ENCODE data around the gene RPL13.

RPL13 gene

GRCh38 chr16:89600956-89601355, 40.5 kb downstream of the RPL13 start:
- DNase-seq: no peak

DNA sequence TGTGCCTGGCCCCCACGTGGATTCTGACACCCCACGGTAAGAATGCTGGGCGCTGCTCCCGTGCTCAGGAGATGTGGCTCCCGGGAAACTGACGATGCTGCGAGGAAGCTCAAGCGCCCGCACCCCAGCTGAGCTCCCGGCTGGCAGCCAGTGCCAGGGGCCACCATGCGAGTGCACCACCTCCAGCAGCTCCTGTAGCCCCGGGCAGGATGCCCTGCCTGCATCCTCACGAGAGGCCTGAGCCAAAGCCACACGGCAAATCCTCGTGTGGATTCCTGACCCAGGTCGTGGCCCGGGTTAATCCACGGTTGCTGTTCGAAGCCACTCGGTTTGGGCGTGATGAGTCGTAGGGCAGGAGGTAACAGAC, 41.4 kb downstream of the RPL13 start:
- DNase-seq: no peak

- peak; percentile 46 for DNase-seq
Observed at GRCh38 chr16:89602273-89602951, 41.9 kb downstream of the RPL13 start.

GRCh38 chr16:89602952-89603590, 42.6 kb downstream of the RPL13 start:
- no peak for DNase-seq

GRCh38 chr16:89604764-89605163, 44.3 kb downstream of the RPL13 start:
- DNase-seq: no peak

GRCh38 chr16:89605186-89605970, 44.9 kb downstream of the RPL13 start:
- DNase-seq: no peak

DNA sequence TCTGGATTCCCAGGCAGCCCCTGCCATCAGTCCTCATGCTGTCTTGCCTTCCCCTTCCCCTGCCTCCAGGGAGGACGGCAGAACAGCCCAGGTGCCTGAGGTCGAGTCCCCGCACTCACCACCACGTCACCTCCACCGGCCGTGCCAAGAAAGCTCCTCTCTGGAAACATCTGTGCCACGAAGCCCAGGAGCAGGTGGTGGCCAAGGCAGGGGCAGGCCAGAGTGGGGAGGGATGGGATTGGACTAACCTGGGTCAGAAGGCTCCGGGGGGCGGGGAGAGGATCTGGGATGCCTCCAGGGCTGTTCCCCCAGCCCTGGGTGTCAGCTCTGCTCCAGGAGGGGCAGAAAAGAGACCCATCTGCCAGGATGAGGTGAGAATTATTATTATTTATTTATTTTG, 45.5 kb downstream of the RPL13 start:
- no peak for DNase-seq

GRCh38 chr16:89607453-89607852, 47.0 kb downstream of the RPL13 start:
- no peak for DNase-seq

DNA sequence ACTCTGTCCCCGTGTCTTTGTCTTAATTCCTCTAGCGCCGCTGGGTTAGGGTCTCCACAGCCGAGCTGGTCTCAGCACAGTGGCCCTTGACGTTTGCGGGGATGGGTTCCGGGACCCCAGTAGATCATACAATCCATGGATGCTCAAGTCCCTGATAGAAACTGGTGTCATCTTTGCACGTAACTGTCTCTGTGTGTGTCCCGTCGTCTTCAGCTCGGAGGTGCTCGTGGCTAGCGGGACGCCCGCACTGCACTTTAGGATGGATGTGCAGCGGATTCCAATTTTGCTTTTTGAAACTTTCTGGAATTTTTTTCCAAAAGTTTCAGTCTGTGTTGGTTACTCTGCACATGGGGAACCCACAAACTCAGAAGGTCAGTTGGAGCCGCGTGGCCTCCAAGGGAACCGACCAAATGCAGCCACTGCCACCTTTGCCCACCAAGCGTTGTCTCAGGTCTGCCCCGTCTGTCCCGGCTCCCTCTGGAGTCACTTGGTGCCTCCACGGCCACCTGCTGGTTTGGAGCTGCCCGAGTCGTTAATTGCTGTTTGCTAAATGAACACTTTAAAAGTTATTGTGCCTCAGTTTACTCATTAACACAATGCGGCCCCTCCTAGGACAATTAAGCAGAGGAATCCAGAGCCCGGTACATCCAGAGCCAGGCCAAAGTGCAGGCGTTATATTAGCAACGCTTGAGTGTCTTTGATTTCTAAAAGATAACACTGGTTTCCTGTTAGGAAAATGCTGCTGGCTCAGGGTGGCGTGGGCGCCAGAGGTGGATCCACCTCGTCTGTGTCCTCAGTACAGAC, 47.7 kb downstream of the RPL13 start:
- DNase-seq: no peak

- DNase-seq: no peak
Observed at GRCh38 chr16:89610108-89610453, 49.6 kb downstream of the RPL13 start.

DNA sequence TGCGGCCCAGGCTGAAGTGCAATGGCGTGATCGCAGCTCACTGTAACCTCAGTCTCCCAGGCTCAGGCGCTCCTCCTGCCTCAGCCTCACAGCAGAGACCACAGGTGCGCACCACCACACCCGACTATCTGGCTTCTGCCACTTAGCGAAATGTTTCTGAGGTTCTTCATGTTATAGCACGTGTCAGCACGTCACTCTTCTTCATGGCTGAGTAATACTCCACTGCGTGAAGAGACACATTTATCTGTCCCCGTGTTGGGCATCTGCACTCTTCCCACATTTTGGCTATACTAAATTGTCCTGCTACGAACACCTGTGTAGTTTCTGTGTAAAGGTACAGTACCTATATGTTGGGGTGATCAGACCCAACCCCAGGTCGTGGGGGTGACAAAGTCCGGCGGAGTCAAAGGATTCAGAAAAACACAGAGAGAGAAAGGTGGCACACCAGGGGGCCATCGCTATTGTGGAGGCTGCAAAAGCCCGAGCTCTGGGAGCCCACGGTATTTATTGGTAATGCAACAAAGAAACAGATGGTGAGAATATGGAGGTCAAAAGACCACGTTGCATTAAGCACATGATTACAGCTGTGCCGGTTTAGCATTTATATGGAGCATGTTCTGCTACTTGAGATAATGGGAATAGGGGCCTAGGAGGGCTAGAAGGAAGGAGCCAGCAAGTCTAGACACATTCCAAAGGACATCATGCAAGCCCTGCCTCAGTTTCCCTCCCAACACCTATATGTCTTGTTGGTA, 52.1 kb downstream of the RPL13 start:
- DNase-seq: no peak

- no peak for DNase-seq
Observed at GRCh38 chr16:89613231-89613953, 52.9 kb downstream of the RPL13 start, which contains the start of gene DPEP1. Gene DPEP1 (plus strand): TSS chr16:89613642. CDS start chr16:89630411, 16,769 bp downstream.

GRCh38 chr16:89613954-89614459, 53.5 kb downstream of the RPL13 start:
- DNase-seq: no peak

All from activated CD4-positive, alpha-beta T cell treated with anti-CD3 and anti-CD28 coated beads for 1 hour (primary cell).